Measurements from ENCODE around the gene ISG20.
"Not testable (repeated sequence)": the region's sequence is repeated elsewhere in the genome, so short reads cannot be mapped to it uniquely, and the experiment has no call there.

Gene ISG20

GRCh38 chr15:88630141-88630721, 8.6 kb upstream of the ISG20 start:
- no peak for TF ChIP-seq CTCF (IDR thresholded peaks at IDR 0.05; ENCODE audit: extremely low read depth, missing control alignments)
- no peak for DNase-seq (ENCODE audit: low spot score)

GRCh38 chr15:88630798-88631463, 7.9 kb upstream of the ISG20 start:
- no peak for DNase-seq (ENCODE audit: low spot score)
- TF ChIP-seq CTCF (IDR thresholded peaks at IDR 0.05; ENCODE audit: extremely low read depth, missing control alignments): no peak

GRCh38 chr15:88631464-88632028, 7.3 kb upstream of the ISG20 start:
- DNase-seq (ENCODE audit: low spot score): no peak
- no peak for TF ChIP-seq CTCF (IDR thresholded peaks at IDR 0.05; ENCODE audit: extremely low read depth, missing control alignments)

GRCh38 chr15:88632797-88633196, 6.0 kb upstream of the ISG20 start:
- not testable (repeated sequence) for DNase-seq (ENCODE audit: low spot score)

GRCh38 chr15:88634449-88634848, 4.4 kb upstream of the ISG20 start:
- no peak for TF ChIP-seq CTCF (IDR thresholded peaks at IDR 0.05; ENCODE audit: extremely low read depth, missing control alignments)
- DNase-seq (ENCODE audit: low spot score): no peak

GRCh38 chr15:88635318-88635717, 3.5 kb upstream of the ISG20 start:
- no peak for TF ChIP-seq CTCF (IDR thresholded peaks at IDR 0.05; ENCODE audit: extremely low read depth, missing control alignments)
- DNase-seq (ENCODE audit: low spot score): no peak

- no peak for DNase-seq (ENCODE audit: low spot score)
- TF ChIP-seq CTCF (IDR thresholded peaks at IDR 0.05; ENCODE audit: extremely low read depth, missing control alignments): no peak
These were observed 2.8 kb upstream of the ISG20 start for GRCh38 chr15:88636050-88636449.

GRCh38 chr15:88636654-88637053, 2.2 kb upstream of the ISG20 start:
- no peak for DNase-seq (ENCODE audit: low spot score)
- TF ChIP-seq CTCF (IDR thresholded peaks at IDR 0.05; ENCODE audit: extremely low read depth, missing control alignments): no peak
